T-helper 2 cell treated with Interferon-gamma antibody and Interleukin-4, amounts not matched to agents 5 μg/mL and 100 μg/mL, for 36 hours (primary cell): Measurements from ENCODE around the gene AR.

Experiments used
- DNase-seq: peaks from one replicate; pipeline ENCODE4 v3.0.0; 2021; ENCODE audit warnings: low spot score
- H3K27ac Mint-ChIP-seq: one replicate; pipeline ENCODE4 v1.8.0; 2021; ENCODE audit warnings: mild to moderate bottlenecking, mixed read lengths
- H3K27me3 Mint-ChIP-seq: one replicate; pipeline ENCODE4 v1.8.0; 2021; ENCODE audit warnings: low read depth, mixed read lengths
- H3K36me3 Mint-ChIP-seq: one replicate; pipeline ENCODE4 v1.8.0; 2021; ENCODE audit warnings: low read depth, mixed read lengths
- H3K4me1 Mint-ChIP-seq: one replicate; pipeline ENCODE4 v1.8.0; 2021; ENCODE audit warnings: low read depth, mixed read lengths
- H3K4me3 Mint-ChIP-seq: one replicate; pipeline ENCODE4 v1.8.0; 2022; ENCODE audit warnings: mild to moderate bottlenecking, moderate library complexity, mixed read lengths
- H3K9me3 Mint-ChIP-seq: one replicate; pipeline ENCODE4 v1.8.0; 2021; ENCODE audit warnings: mixed read lengths

The AR gene

GRCh38 chrX:67545893-67546495, 2.2 kb downstream of the AR start:
- Mint-ChIP-seq H3K27me3 (peaks cover 35% of the 10 kb centered on the region), H3K27ac (no peak overlapping the region), H3K4me3 (peak overlapping the region; percentile 38), H3K9me3 (no peaks in the 10 kb centered on the region), H3K36me3 (no peaks in the 10 kb centered on the region), H3K4me1 (no peaks in the 10 kb centered on the region)
- DNase-seq = no peak

- H3K36me3 Mint-ChIP-seq = no peaks in the 10 kb centered on the region
- no peaks in the 10 kb centered on the region for H3K4me1 Mint-ChIP-seq
- H3K9me3 Mint-ChIP-seq = no peaks in the 10 kb centered on the region
- no peak overlapping the region for H3K27ac Mint-ChIP-seq
- H3K4me3 Mint-ChIP-seq = peak overlapping the region; percentile 54
- no peak for DNase-seq
- H3K27me3 Mint-ChIP-seq = peaks cover 35% of the 10 kb centered on the region
These were observed 2.9 kb downstream of the AR start for GRCh38 chrX:67546496-67547423.

- Mint-ChIP-seq H3K27me3 (no peaks in the 10 kb centered on the region), H3K36me3 (no peaks in the 10 kb centered on the region), H3K4me3 (no peak overlapping the region), H3K4me1 (no peaks in the 10 kb centered on the region), H3K27ac (no peak overlapping the region), H3K9me3 (no peaks in the 10 kb centered on the region)
- DNase-seq = no peak
These were observed 11.9 kb downstream of the AR start for GRCh38 chrX:67555578-67556203.

- Mint-ChIP-seq H3K27ac (no peak overlapping the region), H3K4me3 (no peak overlapping the region), H3K9me3 (no peaks in the 10 kb centered on the region), H3K4me1 (no peaks in the 10 kb centered on the region), H3K36me3 (no peaks in the 10 kb centered on the region), H3K27me3 (no peaks in the 10 kb centered on the region)
- no peak for DNase-seq
These were observed 14.4 kb downstream of the AR start for GRCh38 chrX:67558267-67558666.

GRCh38 chrX:67563469-67564448, 19.9 kb downstream of the AR start:
- no peaks in the 10 kb centered on the region for H3K27me3 Mint-ChIP-seq
- H3K9me3 Mint-ChIP-seq = no peaks in the 10 kb centered on the region
- H3K36me3 Mint-ChIP-seq = no peaks in the 10 kb centered on the region
- DNase-seq = no peak
- H3K4me3 Mint-ChIP-seq = no peak overlapping the region
- H3K27ac Mint-ChIP-seq = no peak overlapping the region
- H3K4me1 Mint-ChIP-seq = no peaks in the 10 kb centered on the region

GRCh38 chrX:67564475-67564874, 20.7 kb downstream of the AR start:
- Mint-ChIP-seq H3K4me1 (no peaks in the 10 kb centered on the region), H3K27me3 (no peaks in the 10 kb centered on the region), H3K27ac (no peak overlapping the region), H3K4me3 (no peak overlapping the region), H3K36me3 (no peaks in the 10 kb centered on the region), H3K9me3 (no peaks in the 10 kb centered on the region)
- DNase-seq = no peak

- Mint-ChIP-seq H3K36me3 (no peaks in the 10 kb centered on the region), H3K9me3 (no peaks in the 10 kb centered on the region), H3K27ac (no peak overlapping the region), H3K4me3 (no peak overlapping the region), H3K4me1 (no peaks in the 10 kb centered on the region), H3K27me3 (no peaks in the 10 kb centered on the region)
- DNase-seq = no peak
These were observed 24.9 kb downstream of the AR start for GRCh38 chrX:67568769-67569168.

GRCh38 chrX:67570839-67571238, 27.0 kb downstream of the AR start:
- H3K4me1 Mint-ChIP-seq = no peaks in the 10 kb centered on the region
- no peak overlapping the region for H3K27ac Mint-ChIP-seq
- H3K9me3 Mint-ChIP-seq = no peaks in the 10 kb centered on the region
- no peak for DNase-seq
- H3K36me3 Mint-ChIP-seq = no peaks in the 10 kb centered on the region
- H3K27me3 Mint-ChIP-seq = no peaks in the 10 kb centered on the region
- no peak overlapping the region for H3K4me3 Mint-ChIP-seq

- H3K9me3 Mint-ChIP-seq = no peaks in the 10 kb centered on the region
- DNase-seq = no peak
- H3K27ac Mint-ChIP-seq = no peak overlapping the region
- no peak overlapping the region for H3K4me3 Mint-ChIP-seq
- no peaks in the 10 kb centered on the region for H3K27me3 Mint-ChIP-seq
- no peaks in the 10 kb centered on the region for H3K4me1 Mint-ChIP-seq
- H3K36me3 Mint-ChIP-seq = no peaks in the 10 kb centered on the region
These were observed 30.9 kb downstream of the AR start for GRCh38 chrX:67574696-67575095.

- no peaks in the 10 kb centered on the region for H3K4me1 Mint-ChIP-seq
These were observed 38.6 kb downstream of the AR start for GRCh38 chrX:67582436-67582835.

GRCh38 chrX:67583171-67583570, 39.4 kb downstream of the AR start:
- H3K27me3 Mint-ChIP-seq = no peaks in the 10 kb centered on the region
- H3K4me1 Mint-ChIP-seq = no peaks in the 10 kb centered on the region
- H3K9me3 Mint-ChIP-seq = no peaks in the 10 kb centered on the region
- H3K4me3 Mint-ChIP-seq = no peak overlapping the region
- DNase-seq = no peak
- no peaks in the 10 kb centered on the region for H3K36me3 Mint-ChIP-seq
- no peak overlapping the region for H3K27ac Mint-ChIP-seq

More at GRCh38 chrX:67582436-67582835, 38.6 kb downstream of the AR start:
- Mint-ChIP-seq H3K9me3 (no peaks in the 10 kb centered on the region), H3K27me3 (no peaks in the 10 kb centered on the region), H3K27ac (no peak overlapping the region), H3K4me3 (no peak overlapping the region), H3K36me3 (no peaks in the 10 kb centered on the region)
- DNase-seq = no peak

GRCh38 chrX:67585401-67585800, 41.6 kb downstream of the AR start:
- Mint-ChIP-seq H3K9me3 (no peaks in the 10 kb centered on the region), H3K36me3 (no peaks in the 10 kb centered on the region), H3K27me3 (no peaks in the 10 kb centered on the region), H3K27ac (no peak overlapping the region), H3K4me1 (no peaks in the 10 kb centered on the region), H3K4me3 (no peak overlapping the region)
- DNase-seq = no peak

- Mint-ChIP-seq H3K27ac (no peak overlapping the region), H3K9me3 (no peaks in the 10 kb centered on the region), H3K4me1 (no peaks in the 10 kb centered on the region), H3K4me3 (no peak overlapping the region), H3K27me3 (no peaks in the 10 kb centered on the region), H3K36me3 (no peaks in the 10 kb centered on the region)
- no peak for DNase-seq
These were observed 44.3 kb downstream of the AR start for GRCh38 chrX:67587946-67588624.
